GM23338 (cell line): ENCODE data around the gene NEK7.

Experiments
- CTCF ChIP-seq, 2 experiments: fragments of 200-600 bp in 1 of 2; sonication (generic) in 1 of 2; conservative IDR thresholded peaks; 2 replicates each; pipeline versions ENCODE4 v1.5.1 to v1.6.1; 2016 to 2017; ENCODE audit warnings: antibody characterized with exemption in 2 of 2, low read depth in 2 of 2, mild to moderate bottlenecking in 2 of 2, moderate library complexity in 1 of 2
- ETS1 ChIP-seq: IDR thresholded peaks from 2 replicates; pipeline ENCODE4 v1.6.1; 2016; ENCODE audit warnings: antibody characterized with exemption
- EZH2 ChIP-seq: fragments of 200-600 bp; sonication (generic); IDR thresholded peaks from one replicate; pipeline ENCODE4 v1.8.0; 2017; ENCODE audit warnings: antibody characterized with exemption, mild to moderate bottlenecking, low read depth; ENCODE audit not compliant: unreplicated experiment
- EZH2phosphoT487 ChIP-seq: fragments of 200-600 bp; sonication (generic); IDR thresholded peaks from one replicate; pipeline ENCODE4 v1.8.1; 2018; ENCODE audit warnings: antibody characterized with exemption; ENCODE audit not compliant: unreplicated experiment
- POLR2AphosphoS5 ChIP-seq: IDR thresholded peaks from 2 replicates; pipeline ENCODE4 v1.6.1; 2016; ENCODE audit warnings: antibody characterized with exemption, low read depth
- REST ChIP-seq: IDR thresholded peaks from one replicate; pipeline ENCODE4 v1.6.1; 2018; ENCODE audit warnings: antibody characterized with exemption; ENCODE audit not compliant: unreplicated experiment
- STAT1 ChIP-seq: IDR thresholded peaks from one replicate; pipeline ENCODE4 v1.6.1; 2016; ENCODE audit warnings: antibody characterized with exemption; ENCODE audit not compliant: unreplicated experiment

GRCh38 chr1:198187973-198188588 is 31.3 kb downstream of the NEK7 start:
- no peak for TF ChIP-seq POLR2AphosphoS5
- no peak for TF ChIP-seq CTCF (conservative IDR thresholded peaks at IDR 0.05; ENCODE audit: low read depth in 2 of 2)
- TF ChIP-seq EZH2, result no peak
- TF ChIP-seq REST, result no peak
- TF ChIP-seq EZH2phosphoT487, result no peak
- no peak for TF ChIP-seq ETS1
- no peak for TF ChIP-seq STAT1
